Vagina (tissue), 2 donors: Measurements from ENCODE around the gene ARID3A. TPM values are rescaled to one million over a fixed set of nuclear protein-coding genes. Genes with fewer than 3 reads are reported as not detected.

Experiments used
- DNase-seq, 2 donors: peaks; one replicate each; pipeline ENCODE4 v3.0.0-alpha.2; 2017; ENCODE audit errors: extremely low spot score in 2 of 2
- H3K27ac ChIP-seq: fragments of 200-600 bp; sonication (generic); one replicate; pipeline ENCODE4 v1.5.1; 2019
- H3K27me3 ChIP-seq: fragments of 200-600 bp; sonication (generic); one replicate; pipeline ENCODE4 v1.5.1; 2019
- H3K36me3 ChIP-seq, 2 donors: fragments of 200-600 bp; sonication (generic); one replicate each; pipeline ENCODE4 v1.5.1; 2017 to 2019
- H3K4me1 ChIP-seq: fragments of 200-600 bp; sonication (generic); one replicate; pipeline ENCODE4 v1.5.1; 2019
- H3K4me3 ChIP-seq, 2 donors: fragments of 200-600 bp; sonication (generic); 1 replicate in 1 of 2; 2 replicates in 1 of 2; pipeline ENCODE4 v1.5.1; 2016 to 2019
- H3K9me3 ChIP-seq: fragments of 200-600 bp; sonication (generic); one replicate; pipeline ENCODE4 v1.5.1; 2019
- CTCF ChIP-seq, 3 experiments: fragments of 450-650 bp in 2 of 3; fragments of 200-600 bp in 1 of 3; sonication (generic) in 1 of 3; IDR thresholded peaks; one replicate each; pipeline ENCODE4 v1.5.1; 2017 to 2019; ENCODE audit warnings: antibody characterized with exemption in 3 of 3, mild to moderate bottlenecking in 2 of 3, moderate library complexity in 2 of 3
- POLR2A ChIP-seq, 2 donors: fragments of 450-650 bp; IDR thresholded peaks; one replicate each; pipeline ENCODE4 v1.6.1; 2017; ENCODE audit warnings: antibody characterized with exemption in 2 of 2, mild to moderate bottlenecking in 2 of 2, moderate library complexity in 2 of 2
- POLR2AphosphoS5 ChIP-seq, 2 donors: sonication (generic); formaldehyde crosslinking; IDR thresholded peaks; one replicate each; pipeline ENCODE4 v1.9.0; 2017; ENCODE audit warnings: antibody characterized with exemption in 2 of 2, mild to moderate bottlenecking in 2 of 2, low read depth in 1 of 2; ENCODE audit not compliant: insufficient read depth in 1 of 2
- intact Hi-C: fragments of 100-400 bp; cut with DNase I; formaldehyde crosslinking; loops from one replicate; pipeline ENCODE4 v1.15.1; 2023
- total RNA-seq: library from RNA; depleted of rRNA; stranded (reverse); fragments of >200 nt; gene quantifications from one replicate; pipeline ENCODE4 v1.2.3, GENCODE V29; 2016

The ARID3A gene
- total RNA-seq, 1 donor from 2014 or later: 10.3 TPM

GRCh38 chr19:986083-986482 lies 60.2 kb downstream of the ARID3A start:
- H3K36me3 ChIP-seq: peaks cover 0 to 28% of the 10 kb centered on the region in 2 donors
- intact Hi-C loops: loop anchor here (5.0 kb wide), 1 partner anchor 219 kb away; no protein-coding TSS in a partner anchor
- no peak for TF ChIP-seq CTCF (IDR thresholded peaks at IDR 0.05)
- no peak for TF ChIP-seq POLR2AphosphoS5 (IDR thresholded peaks at IDR 0.05; ENCODE audit: insufficient read depth in 1 of 2, low read depth in 1 of 2)
- TF ChIP-seq POLR2A (IDR thresholded peaks at IDR 0.05): no peak
- no peaks in the 10 kb centered on the region for H3K27me3 ChIP-seq
- H3K27ac ChIP-seq: no peak overlapping the region
- no peak overlapping the region for H3K4me3 ChIP-seq
- DNase-seq: no peak
- H3K9me3 ChIP-seq: no peaks in the 10 kb centered on the region
- peaks cover 22% of the 10 kb centered on the region for H3K4me1 ChIP-seq

GRCh38 chr19:988081-988480 lies 62.2 kb downstream of the ARID3A start:
- Histone ChIP-seq H3K27me3 (no peaks in the 10 kb centered on the region), H3K4me3 (no peak overlapping the region), H3K27ac (no peak overlapping the region), H3K9me3 (no peaks in the 10 kb centered on the region), H3K36me3 (peaks cover 0 to 36% of the 10 kb centered on the region in 2 donors), H3K4me1 (peaks cover 19% of the 10 kb centered on the region)
- no peak for DNase-seq
- intact Hi-C loops: loop anchor here (5.0 kb wide), 1 partner anchor 221 kb away; no protein-coding TSS in a partner anchor
- TF ChIP-seq POLR2A (IDR thresholded peaks at IDR 0.05) (no peak), POLR2AphosphoS5 (IDR thresholded peaks at IDR 0.05; ENCODE audit: insufficient read depth in 1 of 2, low read depth in 1 of 2) (no peak), CTCF (IDR thresholded peaks at IDR 0.05) (no peak)

GRCh38 chr19:988510-988909 lies 62.7 kb downstream of the ARID3A start:
- Histone ChIP-seq H3K9me3 (no peaks in the 10 kb centered on the region), H3K27me3 (no peaks in the 10 kb centered on the region), H3K4me1 (peaks cover 15% of the 10 kb centered on the region), H3K36me3 (peaks cover 0 to 36% of the 10 kb centered on the region in 2 donors), H3K27ac (no peak overlapping the region), H3K4me3 (no peak overlapping the region)
- DNase-seq: no peak
- intact Hi-C loops: loop anchor here (5.0 kb wide), 1 partner anchor 221 kb away; no protein-coding TSS in a partner anchor
- no peak for TF ChIP-seq POLR2A (IDR thresholded peaks at IDR 0.05)

- H3K27ac ChIP-seq: no peak overlapping the region
- peaks cover 10% of the 10 kb centered on the region for H3K4me1 ChIP-seq
- no peaks in the 10 kb centered on the region for H3K27me3 ChIP-seq
- H3K9me3 ChIP-seq: no peaks in the 10 kb centered on the region
- H3K4me3 ChIP-seq: no peak overlapping the region
- no peak for DNase-seq
- H3K36me3 ChIP-seq: peaks cover 0 to 40% of the 10 kb centered on the region in 2 donors
- TF ChIP-seq POLR2A (IDR thresholded peaks at IDR 0.05) (no peak), POLR2AphosphoS5 (IDR thresholded peaks at IDR 0.05; ENCODE audit: insufficient read depth in 1 of 2, low read depth in 1 of 2) (no peak), CTCF (IDR thresholded peaks at IDR 0.05) (no peak)
- intact Hi-C loops: loop anchor here (5.0 kb wide), 1 partner anchor 222 kb away; no protein-coding TSS in a partner anchor
These were observed 63.7 kb downstream of the ARID3A start for GRCh38 chr19:989381-990081.

- Histone ChIP-seq H3K4me3 (no peak overlapping the region), H3K36me3 (peaks cover 0 to 41% of the 10 kb centered on the region in 2 donors), H3K9me3 (no peaks in the 10 kb centered on the region), H3K27ac (no peak overlapping the region), H3K27me3 (no peaks in the 10 kb centered on the region), H3K4me1 (peaks cover 4% of the 10 kb centered on the region)
- DNase-seq: no peak
- no peak for TF ChIP-seq POLR2A (IDR thresholded peaks at IDR 0.05)
- TF ChIP-seq POLR2AphosphoS5 (IDR thresholded peaks at IDR 0.05; ENCODE audit: insufficient read depth in 1 of 2, low read depth in 1 of 2): no peak
- no peak for TF ChIP-seq CTCF (IDR thresholded peaks at IDR 0.05)
- intact Hi-C loops: no loop called here
These were observed 64.3 kb downstream of the ARID3A start for GRCh38 chr19:990119-990571.
